HG03196 (cell line): ENCODE measurements around the gene ICAM5.
"Not testable (repeated sequence)": the region's sequence is repeated elsewhere in the genome, so short reads cannot be mapped to it uniquely, and the experiment has no call there.

ENCODE experiments used
- ATAC-seq: cut with Tn5 transposase; IDR thresholded peaks from one replicate; pipeline ENCODE4 v1.9.1; 2021; ENCODE audit not compliant: unreplicated experiment

Gene ICAM5

DNA sequence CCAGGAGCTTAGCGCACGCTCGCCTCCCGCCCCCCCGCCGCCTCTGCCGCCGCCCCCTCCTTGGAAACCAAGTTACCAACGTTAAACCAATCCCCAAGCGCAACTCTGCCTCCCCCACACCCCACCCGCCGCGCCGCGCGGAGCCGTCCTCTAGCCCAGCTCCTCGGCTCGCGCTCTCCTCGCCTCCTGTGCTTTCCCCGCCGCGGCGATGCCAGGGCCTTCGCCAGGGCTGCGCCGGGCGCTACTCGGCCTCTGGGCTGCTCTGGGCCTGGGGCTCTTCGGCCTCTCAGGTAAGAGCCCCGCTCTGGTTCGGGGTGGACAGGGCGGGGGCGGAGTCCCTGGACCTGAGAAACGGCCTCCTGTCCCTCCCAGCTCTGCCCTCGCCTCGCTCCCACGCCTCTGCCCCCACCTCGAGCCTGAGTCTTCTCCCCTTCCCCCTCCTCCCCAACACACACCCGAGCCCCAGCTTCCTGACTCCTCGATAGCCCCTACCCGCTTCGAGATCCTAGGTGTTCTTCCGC is at the start of gene ICAM5:
ICAM5 (plus strand) TSS at position 117 of the 521 bp plus-strand sequence; CDS start at position 209, 92 bp downstream.
- no peak for ATAC-seq

GRCh38 chr19:10241826-10242449 is 47.8 kb upstream of the ICAM5 start:
- not testable (repeated sequence) for ATAC-seq

GRCh38 chr19:10243606-10244005 is 46.1 kb upstream of the ICAM5 start:
- no peak for ATAC-seq

GRCh38 chr19:10245189-10245939 is 44.4 kb upstream of the ICAM5 start:
- ATAC-seq, result no peak

DNA sequence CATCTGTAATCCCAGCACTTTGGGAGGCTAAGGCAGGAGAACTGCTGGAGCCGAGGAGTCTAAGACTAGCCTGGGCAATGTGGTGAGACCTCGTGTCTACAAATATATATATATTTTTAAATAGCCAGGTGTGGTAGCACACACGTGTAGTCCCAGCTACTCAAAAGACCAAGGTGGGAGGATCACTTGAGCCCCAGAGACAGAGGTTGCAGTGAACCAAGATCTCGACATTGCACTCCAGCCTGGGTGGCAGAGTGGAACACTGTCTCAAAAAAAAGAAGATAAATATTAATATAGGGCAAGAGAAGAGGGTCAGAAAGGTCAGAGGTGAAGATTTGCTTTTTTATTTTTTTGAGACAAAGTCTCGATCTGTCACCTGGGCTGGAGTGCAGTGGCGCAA is 43.2 kb upstream of the ICAM5 start:
- ATAC-seq, result no peak

GRCh38 chr19:10251792-10252694 is 37.7 kb upstream of the ICAM5 start, which contains the start of gene MRPL4:
MRPL4 (plus strand) TSS chr19:10252214; CDS start chr19:10252254, 40 bp downstream.
- ATAC-seq, result peak; percentile 81

DNA sequence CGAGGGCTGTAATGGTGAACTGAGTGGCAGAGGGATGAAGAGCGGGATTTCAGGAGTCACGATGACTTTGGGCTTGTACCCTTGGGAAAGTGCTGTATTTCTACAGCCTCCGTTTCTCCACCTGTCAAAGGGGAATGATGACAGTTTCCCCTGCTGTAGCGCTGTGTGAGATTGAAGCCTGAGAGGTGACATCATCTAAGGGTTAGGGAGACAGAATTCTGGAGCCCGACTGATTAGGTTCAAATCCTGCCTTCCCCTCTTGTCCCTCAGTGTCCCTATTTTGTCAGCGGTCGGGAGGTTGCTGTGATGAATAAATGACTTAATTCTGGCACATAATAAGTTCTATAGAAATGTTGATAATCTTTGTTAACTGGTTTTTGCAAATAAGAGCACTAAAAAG is 37.0 kb upstream of the ICAM5 start:
- no peak for ATAC-seq

GRCh38 chr19:10254244-10254643 is 35.5 kb upstream of the ICAM5 start:
- no peak for ATAC-seq

GRCh38 chr19:10255358-10255757 is 34.4 kb upstream of the ICAM5 start:
- ATAC-seq, result no peak

- ATAC-seq, result no peak
These were observed 33.2 kb upstream of the ICAM5 start for GRCh38 chr19:10256551-10256950.

GRCh38 chr19:10256970-10257615 is 32.7 kb upstream of the ICAM5 start:
- no peak for ATAC-seq

- no peak for ATAC-seq
These were observed 31.6 kb upstream of the ICAM5 start for GRCh38 chr19:10258080-10258710.

GRCh38 chr19:10259162-10259905 is 30.4 kb upstream of the ICAM5 start:
- ATAC-seq, result no peak

DNA sequence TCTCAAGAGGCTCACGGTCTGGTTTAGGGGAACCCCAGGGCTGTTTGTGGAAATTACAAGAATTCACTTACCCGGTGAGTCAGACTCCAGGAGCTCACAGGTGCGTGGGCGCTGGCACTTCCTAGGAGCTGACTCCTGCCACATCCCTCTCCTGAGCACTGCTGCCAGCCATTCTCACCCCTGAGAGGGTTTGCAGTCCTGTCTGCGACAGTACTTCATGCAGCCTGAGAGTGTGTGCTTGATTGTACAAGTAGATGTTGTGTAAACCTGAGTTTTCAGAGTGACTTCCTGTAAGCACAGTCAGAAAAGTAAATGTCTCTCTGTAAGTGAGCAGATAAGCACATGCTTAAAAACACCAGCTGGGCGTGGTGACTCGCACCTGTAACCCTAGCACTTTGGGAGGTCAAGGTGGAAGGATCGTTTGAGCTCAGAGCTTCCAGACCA is 29.6 kb upstream of the ICAM5 start:
- no peak for ATAC-seq

GRCh38 chr19:10262771-10263170 is 27.0 kb upstream of the ICAM5 start:
- ATAC-seq, result no peak

GRCh38 chr19:10266706-10267105 is 23.0 kb upstream of the ICAM5 start:
- no peak for ATAC-seq

DNA sequence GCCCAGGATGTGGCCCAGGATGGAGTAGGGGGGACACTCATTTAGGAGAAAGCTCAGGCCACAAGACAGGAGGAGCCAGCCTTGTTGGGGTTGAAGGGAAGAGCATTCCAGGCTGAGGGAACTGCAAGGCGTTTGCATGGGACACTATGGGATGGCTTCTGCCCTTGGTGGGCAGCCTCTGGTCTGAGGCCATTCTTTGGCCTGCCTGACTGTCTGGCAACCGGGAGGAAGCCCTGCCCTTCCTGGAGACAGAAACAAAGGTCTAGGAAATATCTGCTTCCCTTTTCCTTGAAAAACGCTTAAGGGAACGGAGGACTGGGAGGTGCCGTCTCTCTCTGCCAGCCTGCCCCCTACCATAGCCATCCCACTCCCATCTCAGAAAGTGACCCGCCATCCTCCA is 21.7 kb upstream of the ICAM5 start:
- no peak for ATAC-seq

DNA sequence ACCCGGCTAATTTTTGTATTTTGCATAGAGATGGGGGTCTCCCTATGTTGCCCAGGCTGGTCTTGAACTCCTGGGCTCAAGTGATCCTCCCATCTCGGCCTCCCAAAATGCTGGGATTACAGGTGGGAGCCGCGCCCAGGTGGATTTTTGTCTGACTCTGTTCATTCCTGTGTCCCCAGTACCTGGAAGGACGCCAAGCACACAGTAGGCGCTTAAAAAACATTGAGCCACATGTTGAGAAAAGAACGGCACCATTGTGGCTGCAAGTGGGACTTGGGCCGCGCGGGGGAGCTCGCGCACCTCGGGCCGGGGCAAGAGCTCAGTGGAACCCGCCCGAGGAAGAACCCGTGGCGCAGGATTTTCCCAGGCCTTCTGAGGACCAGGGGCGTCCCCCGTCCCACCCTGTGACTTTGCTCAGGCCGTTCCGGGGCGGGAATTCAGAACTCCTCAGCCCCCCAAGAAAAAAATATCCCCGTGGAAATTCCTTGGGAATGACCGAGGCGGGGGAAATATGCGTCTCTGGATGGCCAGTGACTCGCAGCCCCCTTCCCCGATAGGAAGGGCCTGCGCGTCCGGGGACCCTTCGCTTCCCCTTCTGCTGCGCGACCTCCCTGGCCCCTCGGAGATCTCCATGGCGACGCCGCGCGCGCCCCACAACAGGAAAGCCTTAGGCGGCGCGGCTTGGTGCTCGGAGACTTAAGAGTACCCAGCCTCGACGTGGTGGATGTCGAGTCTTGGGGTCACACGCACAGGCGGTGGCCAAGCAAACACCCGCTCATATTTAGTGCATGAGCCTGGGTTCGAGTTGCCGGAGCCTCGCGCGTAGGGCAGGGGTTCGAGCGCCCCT is 20.2 kb upstream of the ICAM5 start:
- ATAC-seq, result no peak

- peak; percentile 38 for ATAC-seq
These were observed 19.6 kb upstream of the ICAM5 start for GRCh38 chr19:10270180-10270615.
